H1 (cell line): ENCODE measurements around the gene C1orf21. TPM values are rescaled to one million over a fixed set of nuclear protein-coding genes. Genes with fewer than 3 reads are reported as not detected.

ENCODE experiments used
- CTCF ChIA-PET: fragments of 300-600 bp; sonication (Branson Sonifier 250); formaldehyde crosslinking; loops from one replicate; lab custom pipeline; 2021; ENCODE audit not compliant: partially characterized antibody; lab: Charles Lee
- POLR2A ChIA-PET: fragments of 300-600 bp; sonication (Branson Sonifier 250); formaldehyde crosslinking; loops from one replicate; lab custom pipeline; 2021; ENCODE audit warnings: inconsistent platforms; ENCODE audit not compliant: partially characterized antibody; lab: Charles Lee
- DNase-seq, 2 experiments: peaks; one replicate each; pipeline versions ENCODE4 v3.0.0 to v3.0.0-alpha.2; 2010 to 2022; ENCODE audit warnings: low spot score in 2 of 2, low read depth in 1 of 2, mixed read lengths in 1 of 2
- FAIRE-seq: peaks from 2 replicates; lab custom pipeline; 2011; peaks lifted over from hg19 to GRCh38; lab: Jason Lieb, UNC
- H2AFZ ChIP-seq: 2 replicates; pipeline ENCODE4 v1.8.1; 2012; ENCODE audit warnings: low read length, inconsistent platforms
- H2AK5ac ChIP-seq: 2 replicates; pipeline ENCODE4 v1.6.1; 2013; ENCODE audit warnings: low read depth, low read length
- H2BK120ac ChIP-seq: replicated peaks from 2 replicates; pipeline ENCODE3; 2013; ENCODE audit warnings: low read depth, low read length, inconsistent platforms
- H2BK12ac ChIP-seq: 2 replicates; pipeline ENCODE4 v1.6.1; 2013; ENCODE audit warnings: low read depth, low read length
- H2BK15ac ChIP-seq: 2 replicates; pipeline ENCODE4 v1.6.1; 2013; ENCODE audit warnings: low read length
- H2BK20ac ChIP-seq: 2 replicates; pipeline ENCODE4 v1.6.1; 2013; ENCODE audit warnings: low read length
- H2BK5ac ChIP-seq: 2 replicates; pipeline ENCODE4 v1.6.1; 2013; ENCODE audit warnings: low read depth, low read length
- H3K14ac ChIP-seq: 2 replicates; pipeline ENCODE4 v1.6.1; 2013; ENCODE audit warnings: inconsistent platforms; ENCODE audit not compliant: insufficient read length
- H3K18ac ChIP-seq: 2 replicates; pipeline ENCODE4 v1.6.1; 2013; ENCODE audit warnings: low read length; ENCODE audit errors: extremely low read depth
- H3K23ac ChIP-seq: 2 replicates; pipeline ENCODE4 v1.6.1; 2013; ENCODE audit warnings: inconsistent platforms; ENCODE audit not compliant: insufficient read length
- H3K23me2 ChIP-seq: 2 replicates; pipeline ENCODE4 v1.6.1; 2013; ENCODE audit warnings: low read depth, low read length
- H3K27ac ChIP-seq: 2 replicates; pipeline ENCODE4 v1.6.1; 2011; ENCODE audit warnings: low read depth, low read length, inconsistent platforms
- H3K27me3 ChIP-seq, 4 experiments: replicated peaks in 1 of 4; 1 replicate in 1 of 4; 2 replicates in 3 of 4; pipeline versions ENCODE4 v1.6.1 to v1.8.1; 2011 to 2013; ENCODE audit warnings: low read length in 3 of 4, mild to moderate bottlenecking in 3 of 4, inconsistent platforms in 2 of 4, mixed read lengths in 2 of 4, moderate library complexity in 1 of 4; ENCODE audit not compliant: control insufficient read depth in 3 of 4, insufficient read depth in 3 of 4; ENCODE audit errors: extremely low read depth in 1 of 4
- H3K36me3 ChIP-seq, 4 experiments: 2 replicates each; pipeline versions ENCODE4 v1.6.1 to v1.8.1; 2011 to 2013; ENCODE audit warnings: mild to moderate bottlenecking in 4 of 4, low read length in 3 of 4, moderate library complexity in 2 of 4, control low read depth in 1 of 4, inconsistent platforms in 1 of 4; ENCODE audit not compliant: insufficient read depth in 4 of 4, control insufficient read depth in 2 of 4
- H3K4ac ChIP-seq: replicated peaks from 2 replicates; pipeline ENCODE3; 2013; ENCODE audit warnings: low read length, low read depth, mixed read lengths, inconsistent platforms; ENCODE audit not compliant: insufficient read length
- H3K4me1 ChIP-seq, 4 experiments: replicated peaks in 1 of 4; 1 replicate in 1 of 4; 2 replicates in 3 of 4; pipeline versions ENCODE4 v1.6.1 to v1.8.1; 2011 to 2013; ENCODE audit warnings: low read length in 3 of 4, inconsistent platforms in 2 of 4, mixed read lengths in 1 of 4; ENCODE audit not compliant: insufficient read depth in 4 of 4, control insufficient read depth in 3 of 4
- H3K4me2 ChIP-seq, 2 experiments: 2 replicates each; pipeline versions ENCODE4 v1.6.1 to v1.8.1; 2011 to 2013; ENCODE audit warnings: low read depth in 2 of 2, low read length in 2 of 2, control low read depth in 1 of 2, inconsistent platforms in 1 of 2, mild to moderate bottlenecking in 1 of 2; ENCODE audit not compliant: insufficient read depth in 1 of 2
- H3K4me3 ChIP-seq, 4 experiments: fragments of 200-600, 300-600 bp in 1 of 4; sonication (generic), shearing (Covaris generic), sonication (Bioruptor Twin) in 1 of 4; 2 replicates each; pipeline versions ENCODE4 v1.5.1 to v1.8.1; 2011 to 2016; ENCODE audit warnings: low read length in 4 of 4, low read depth in 3 of 4, control low read depth in 2 of 4, inconsistent platforms in 2 of 4, mild to moderate bottlenecking in 2 of 4, mixed read lengths in 1 of 4, moderate library complexity in 1 of 4; ENCODE audit not compliant: insufficient read depth in 2 of 4; ENCODE audit errors: extremely low read depth in 1 of 4
- H3K56ac ChIP-seq: replicated peaks from 2 replicates; pipeline ENCODE3; 2013; ENCODE audit warnings: low read depth, mild to moderate bottlenecking, mixed read lengths, low read length, inconsistent platforms; ENCODE audit not compliant: insufficient read length
- H3K79me1 ChIP-seq: 2 replicates; pipeline ENCODE4 v1.6.1; 2013; ENCODE audit warnings: low read depth, low read length, control low read depth
- H3K79me2 ChIP-seq, 2 experiments: 2 replicates each; pipeline versions ENCODE4 v1.6.1 to v1.8.1; 2012 to 2013; ENCODE audit warnings: low read length in 2 of 2, mild to moderate bottlenecking in 2 of 2, inconsistent platforms in 1 of 2; ENCODE audit not compliant: insufficient read depth in 2 of 2, control insufficient read depth in 1 of 2
- H3K9ac ChIP-seq, 4 experiments: replicated peaks in 1 of 4; 1 replicate in 1 of 4; 2 replicates in 3 of 4; pipeline versions ENCODE4 v1.6.1 to v1.8.1; 2011 to 2013; ENCODE audit warnings: low read depth in 3 of 4, low read length in 3 of 4, control low read depth in 2 of 4, mild to moderate bottlenecking in 2 of 4, moderate library complexity in 2 of 4, inconsistent platforms in 1 of 4; ENCODE audit errors: extremely low read depth in 1 of 4
- H3K9me3 ChIP-seq, 2 experiments: 2 replicates each; pipeline versions ENCODE4 v1.6.1 to v1.8.1; 2012 to 2013; ENCODE audit warnings: mild to moderate bottlenecking in 2 of 2, moderate library complexity in 2 of 2, control low read depth in 1 of 2, inconsistent platforms in 1 of 2, low read depth in 1 of 2, low read length in 1 of 2, mixed read lengths in 1 of 2; ENCODE audit not compliant: insufficient read depth in 2 of 2
- H4K20me1 ChIP-seq, 2 experiments: replicated peaks in 1 of 2; 2 replicates each; pipeline versions ENCODE3 to v1.8.1; 2011 to 2013; ENCODE audit warnings: inconsistent platforms in 2 of 2, low read length in 2 of 2, mild to moderate bottlenecking in 1 of 2; ENCODE audit not compliant: insufficient read depth in 2 of 2, control insufficient read depth in 1 of 2
- H4K5ac ChIP-seq: 2 replicates; pipeline ENCODE4 v1.6.1; 2013; ENCODE audit warnings: low read length, low read depth, mixed read lengths, inconsistent platforms; ENCODE audit not compliant: insufficient read length
- H4K8ac ChIP-seq: 2 replicates; pipeline ENCODE4 v1.8.0; 2013; ENCODE audit warnings: mild to moderate bottlenecking, moderate library complexity, low read length, inconsistent platforms; ENCODE audit not compliant: insufficient read depth; ENCODE audit errors: extremely low read depth
- H4K91ac ChIP-seq: replicated peaks from 2 replicates; pipeline ENCODE3; 2013; ENCODE audit warnings: low read length, mixed read lengths, inconsistent platforms; ENCODE audit not compliant: insufficient read length
- ATF2 ChIP-seq: IDR thresholded peaks from 2 replicates; pipeline ENCODE4 v1.6.1; 2012; ENCODE audit warnings: low read length, inconsistent platforms
- GABPA ChIP-seq: IDR thresholded peaks from 2 replicates; pipeline ENCODE4 v1.6.1; 2011; ENCODE audit warnings: mild to moderate bottlenecking, low read length, moderate library complexity, borderline replicate concordance; ENCODE audit not compliant: insufficient read depth
- JUN ChIP-seq: IDR thresholded peaks from 2 replicates; pipeline ENCODE4 v1.6.1; 2011; ENCODE audit warnings: low read depth, mild to moderate bottlenecking, improper control_type of control experiment, low read length
- KDM5A ChIP-seq: fragments of 200-600 bp; IDR thresholded peaks from 2 replicates; pipeline ENCODE4 v1.7.1; 2012; ENCODE audit warnings: mild to moderate bottlenecking, low read length, inconsistent platforms, mixed read lengths
- MAFK ChIP-seq: IDR thresholded peaks from 2 replicates; pipeline ENCODE4 v1.6.1; 2012; ENCODE audit warnings: low read depth, mild to moderate bottlenecking, improper control_type of control experiment, low read length
- MAX ChIP-seq: IDR thresholded peaks from 2 replicates; pipeline ENCODE4 v1.6.1; 2012; ENCODE audit warnings: inconsistent platforms
- NRF1 ChIP-seq: IDR thresholded peaks from 2 replicates; pipeline ENCODE4 v1.6.1; 2011; ENCODE audit warnings: mild to moderate bottlenecking, low read depth, low read length, improper control_type of control experiment
- POU5F1 ChIP-seq: IDR thresholded peaks from 2 replicates; pipeline ENCODE4 v1.6.1; 2011; ENCODE audit warnings: low read depth, mild to moderate bottlenecking, low read length, moderate library complexity
- SIN3A ChIP-seq, 2 experiments: IDR thresholded peaks in 1 of 2; conservative IDR thresholded peaks in 1 of 2; 2 replicates each; pipeline ENCODE4 v1.6.1; 2011 to 2012; ENCODE audit warnings: low read length in 2 of 2, improper control_type of control experiment in 1 of 2, low read depth in 1 of 2, mild to moderate bottlenecking in 1 of 2
- SIX5 ChIP-seq: IDR thresholded peaks from 2 replicates; pipeline ENCODE4 v1.6.1; 2011; ENCODE audit warnings: mild to moderate bottlenecking, low read depth, low read length
- SP1 ChIP-seq: IDR thresholded peaks from 2 replicates; pipeline ENCODE4 v1.6.1; 2011; ENCODE audit warnings: low read depth, low read length
- SP2 ChIP-seq: IDR thresholded peaks from 2 replicates; pipeline ENCODE4 v1.6.1; 2012; ENCODE audit warnings: mild to moderate bottlenecking, low read length, inconsistent platforms
- WGBS, 2 experiments: shearing (Covaris generic) in 1 of 2; methylation state at CpG; one replicate each; pipeline versions ENCODE4 v1.1.6 to v1.1.7; 2013 to 2015; ENCODE audit warnings: low lambda C conversion rate in 2 of 2, mixed read lengths in 2 of 2, inconsistent platforms in 1 of 2, low coverage in 1 of 2, missing lambda C conversion rate in 1 of 2; ENCODE audit not compliant: insufficient replicate concordance in 2 of 2, insufficient coverage in 1 of 2, insufficient read length in 1 of 2; ENCODE audit errors: extremely low coverage in 1 of 2, missing lambda C conversion rate in 1 of 2; 5-methylcytosine and 5-hydroxymethylcytosine counted together
- polyA plus RNA-seq, 7 experiments: library from polyadenylated mRNA; depleted of rRNA in 3 of 7; stranded (reverse) in 5 of 7; unstranded in 2 of 7; fragments of >200 nt in 5 of 7; fragments of 200-250 nt in 2 of 7; gene quantifications; 1 replicate in 5 of 7; 2 replicates in 1 of 7; 4 replicates in 1 of 7; pipeline versions ENCODE4 v1.2.1 to v1.2.3, GENCODE V29; 2011 to 2013; ENCODE audit warnings: missing spikeins in 2 of 7, mixed read lengths in 2 of 7
- total RNA-seq: library from RNA; stranded (reverse); fragmentation: NEBNext Ultra II Directional; extraction: Animal tissue kit (Norgen Biotek cat#: 25700); gene quantifications from 2 replicates; pipeline ENCODE4 v1.2.1, GENCODE V29; 2021

Gene C1orf21
- total and polyA plus RNA-seq, 2 of the 8 experiments (the other 6 are each of a cell fraction or from before 2014, with no cell fraction given), result 16.6 to 51.0 TPM

- Histone ChIP-seq H2BK12ac (no peak overlapping the region), H3K9me3 (no peaks in the 10 kb centered on the region; a peak in 1 of 4 replicates), H2AK5ac (no peak overlapping the region), H4K8ac (no peak overlapping the region), H3K18ac (no peak overlapping the region), H4K91ac (no peak overlapping the region), H3K4me1 (peaks cover 0 to 2% (median 0%) of the 10 kb centered on the region in 4 experiments; a peak in 1 of 7 replicates), H3K79me2 (peaks cover 6 to 80% of the 10 kb centered on the region in 2 experiments; a peak in 3 of 4 replicates), H3K27ac (no peak overlapping the region), H3K36me3 (peaks cover 0 to 2% (median 0%) of the 10 kb centered on the region in 4 experiments; a peak in 1 of 8 replicates), H2BK120ac (no peak overlapping the region), H2BK20ac (no peak overlapping the region), H2BK5ac (no peak overlapping the region), H2AFZ (no peak overlapping the region), H4K5ac (no peak overlapping the region), H3K4me3 (no peak overlapping the region), H3K23me2 (no peaks in the 10 kb centered on the region), H3K56ac (no peak overlapping the region), H3K79me1 (no peaks in the 10 kb centered on the region; the same call in 1 of the 2 replicates), H3K9ac (no peak overlapping the region), H3K14ac (no peak overlapping the region), H3K4me2 (no peak overlapping the region), H4K20me1 (peaks cover 0 to 1% of the 10 kb centered on the region in 2 experiments), H2BK15ac (no peak overlapping the region), H3K23ac (no peak overlapping the region), H3K4ac (no peak overlapping the region), H3K27me3 (no peaks in the 10 kb centered on the region)
- no peak for FAIRE-seq
- ChIA-PET POLR2A (no interaction called here), CTCF (interaction anchor here (0.6 kb wide), 1 partner anchor 106 kb away, joined by 3 read pairs; no protein-coding TSS in a partner anchor)
- WGBS, 2 experiments, result 85% methylated on average over 3 of the region's 3 CpGs; no CpG with 5 or more reads in 1 of the 2 experiments
- no peak for DNase-seq
- TF ChIP-seq SP2 (no peak), POU5F1 (no peak), ATF2 (no peak), NRF1 (no peak), SIX5 (no peak), KDM5A (no peak), GABPA (no peak), SIN3A (conservative IDR thresholded peaks at IDR 0.05 in 1 of 2, IDR thresholded peaks at IDR 0.05 in 1 of 2; ENCODE audit: low read depth in 1 of 2, low read length in 2 of 2) (no peak), SP1 (no peak), MAFK (no peak), MAX (no peak), JUN (no peak)
These were observed 55.4 kb downstream of the C1orf21 start for GRCh38 chr1:184442260-184442659.
